ENCODE results near the gene RNF115. TPM values are rescaled to one million over a fixed set of nuclear protein-coding genes. Genes with fewer than 3 reads are reported as not detected.

Gene RNF115
- total and polyA plus RNA-seq, 4 donors, result 3.2 to 10.0 (median 7.6) TPM

DNA sequence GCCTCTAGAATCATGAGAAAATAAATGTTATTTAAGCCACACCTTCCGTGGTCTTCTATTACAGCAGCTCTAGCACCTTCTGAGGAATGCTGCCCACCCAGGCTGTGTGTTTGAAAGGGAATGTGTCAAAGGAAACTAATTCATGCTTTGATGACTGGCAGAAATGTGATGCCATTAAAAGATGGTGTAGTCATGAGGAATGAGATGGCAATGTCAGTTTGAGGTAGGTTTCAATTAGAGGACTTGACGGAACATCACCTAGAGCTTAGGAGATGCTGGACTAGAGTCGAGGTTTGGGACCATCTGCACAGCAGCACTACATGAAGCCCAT is 127.3 kb downstream of the RNF115 start:
- H3K4me1 ChIP-seq (ENCODE audit: control insufficient read depth in 4 of 4, insufficient read depth in 4 of 4, low read length in 3 of 4), result peaks cover under 1 to 9% (median 6%) of the 10 kb centered on the region in 4 donors
- no peaks in the 10 kb centered on the region for H3K36me3 ChIP-seq (ENCODE audit: control insufficient read depth in 4 of 4, insufficient read depth in 3 of 4, low read depth in 1 of 4, low read length in 3 of 4)
- no peak for TF ChIP-seq REST (IDR thresholded peaks at IDR 0.05)
- no peak for TF ChIP-seq TAF1 (conservative IDR thresholded peaks at IDR 0.05)
- no peak for TF ChIP-seq HNF4G (IDR thresholded peaks at IDR 0.05)
- TF ChIP-seq FOXA1 (IDR thresholded peaks at IDR 0.05), result no peak
- no peak for TF ChIP-seq JUND (IDR thresholded peaks at IDR 0.05)
- no peak for TF ChIP-seq RAD21 (IDR thresholded peaks at IDR 0.05)
- no peak for TF ChIP-seq ZBTB33 (IDR thresholded peaks at IDR 0.05)
- TF ChIP-seq, protein P1, sequence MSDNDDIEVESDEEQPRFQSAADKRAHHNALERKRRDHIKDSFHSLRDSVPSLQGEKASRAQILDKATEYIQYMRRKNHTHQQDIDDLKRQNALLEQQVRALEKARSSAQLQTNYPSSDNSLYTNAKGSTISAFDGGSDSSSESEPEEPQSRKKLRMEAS (IDR thresholded peaks at IDR 0.05), result no peak
- no peak for TF ChIP-seq NR2F2 (IDR thresholded peaks at IDR 0.05)
- TF ChIP-seq SP1 (IDR thresholded peaks at IDR 0.05), result no peak
- no peak for TF ChIP-seq HNF4A (conservative IDR thresholded peaks at IDR 0.05)
- TF ChIP-seq GABPA (IDR thresholded peaks at IDR 0.05 in 1 of 2, conservative IDR thresholded peaks at IDR 0.05 in 1 of 2), result no peak
- H3K9me3 ChIP-seq (ENCODE audit: control insufficient read depth in 4 of 4, low read length in 3 of 4), result no peaks in the 10 kb centered on the region
- H3K9ac ChIP-seq (ENCODE audit: low read depth in 1 of 2, low read length in 2 of 2), result no peak overlapping the region
- no peaks in the 10 kb centered on the region for H3K27me3 ChIP-seq (ENCODE audit: control insufficient read depth in 4 of 4, insufficient read depth in 4 of 4, low read length in 3 of 4)
- 95% methylated on average over 3 of the region's 3 CpGs for WGBS
- H3K4me3 ChIP-seq (ENCODE audit: low read depth in 1 of 3, low read length in 3 of 3), result no peak overlapping the region
- H3K27ac ChIP-seq (ENCODE audit: low read depth in 1 of 2, low read length in 2 of 2), result no peak overlapping the region
- no peak for DNase-seq (ENCODE audit: low spot score)

DNA sequence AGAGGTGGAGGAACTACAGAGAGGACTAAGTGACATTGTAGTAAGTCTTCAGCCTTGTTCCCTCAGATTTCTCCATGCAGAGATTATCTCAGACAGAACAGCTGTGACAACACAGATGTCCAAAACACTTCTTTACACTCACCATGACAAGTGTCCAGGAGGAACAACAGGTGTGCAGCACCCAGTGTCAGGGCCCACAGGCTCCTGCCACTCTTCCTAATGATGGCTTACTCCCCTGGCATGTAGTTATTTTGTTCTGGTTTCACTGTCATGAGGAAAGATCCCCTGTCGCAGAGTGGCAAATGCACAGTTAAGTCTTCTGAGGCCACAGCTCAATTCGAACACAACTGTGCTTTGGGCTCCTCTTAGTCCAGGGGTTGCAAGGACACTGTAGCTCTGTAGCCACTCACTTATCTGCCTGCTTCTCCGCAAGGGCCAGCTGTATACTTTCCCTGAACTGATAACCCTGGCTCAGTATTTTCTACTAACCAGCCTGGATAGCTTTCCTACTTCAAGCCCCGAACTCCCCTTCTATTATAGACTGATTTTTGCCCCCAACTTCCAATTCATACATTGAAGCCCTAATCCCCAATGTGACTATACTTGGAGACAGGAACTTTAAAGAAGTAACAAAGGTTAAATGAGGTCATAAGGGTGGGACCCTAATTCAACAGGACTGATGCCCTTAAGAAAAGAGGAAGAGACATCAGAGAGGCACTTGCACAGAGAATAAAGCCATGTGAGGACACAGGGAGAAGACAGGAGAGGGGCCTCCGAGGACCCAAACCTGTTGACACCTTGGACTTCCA is 127.9 kb downstream of the RNF115 start:
- WGBS, result 87% methylated on average over 5 of the region's 5 CpGs
- DNase-seq (ENCODE audit: low spot score), result no peak
- Histone ChIP-seq H3K36me3 (ENCODE audit: control insufficient read depth in 4 of 4, insufficient read depth in 3 of 4, low read depth in 1 of 4, low read length in 3 of 4) (no peaks in the 10 kb centered on the region), H3K4me1 (ENCODE audit: control insufficient read depth in 4 of 4, insufficient read depth in 4 of 4, low read length in 3 of 4) (peaks cover 6 to 15% (median 11%) of the 10 kb centered on the region in 4 donors), H3K4me3 (ENCODE audit: low read depth in 1 of 3, low read length in 3 of 3) (no peak overlapping the region), H3K9ac (ENCODE audit: low read depth in 1 of 2, low read length in 2 of 2) (no peak overlapping the region), H3K27ac (ENCODE audit: low read depth in 1 of 2, low read length in 2 of 2) (no peak overlapping the region), H3K9me3 (ENCODE audit: control insufficient read depth in 4 of 4, low read length in 3 of 4) (no peaks in the 10 kb centered on the region), H3K27me3 (ENCODE audit: control insufficient read depth in 4 of 4, insufficient read depth in 4 of 4, low read length in 3 of 4) (no peaks in the 10 kb centered on the region)
- TF ChIP-seq, protein P2, sequence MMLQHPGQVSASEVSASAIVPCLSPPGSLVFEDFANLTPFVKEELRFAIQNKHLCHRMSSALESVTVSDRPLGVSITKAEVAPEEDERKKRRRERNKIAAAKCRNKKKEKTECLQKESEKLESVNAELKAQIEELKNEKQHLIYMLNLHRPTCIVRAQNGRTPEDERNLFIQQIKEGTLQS (IDR thresholded peaks at IDR 0.05), result no peak
- no peak for TF ChIP-seq RXRA (IDR thresholded peaks at IDR 0.05)
- TF ChIP-seq RAD21 (IDR thresholded peaks at IDR 0.05), result no peak
- no peak for TF ChIP-seq HNF4A (conservative IDR thresholded peaks at IDR 0.05)
- no peak for TF ChIP-seq NR2F2 (IDR thresholded peaks at IDR 0.05)
- TF ChIP-seq SP1 (IDR thresholded peaks at IDR 0.05), result no peak
- TF ChIP-seq ZBTB33 (IDR thresholded peaks at IDR 0.05), result no peak
- TF ChIP-seq TAF1 (conservative IDR thresholded peaks at IDR 0.05), result no peak
- no peak for TF ChIP-seq GABPA (IDR thresholded peaks at IDR 0.05 in 1 of 2, conservative IDR thresholded peaks at IDR 0.05 in 1 of 2)
- TF ChIP-seq CTCF (IDR thresholded peaks at IDR 0.05; ENCODE audit: low read depth, low read length, missing input control), result no peak
- TF ChIP-seq HNF4G (IDR thresholded peaks at IDR 0.05), result no peak
- TF ChIP-seq, protein P1 (IDR thresholded peaks at IDR 0.05), result no peak
- TF ChIP-seq JUND (IDR thresholded peaks at IDR 0.05), result no peak
- TF ChIP-seq YY1 (IDR thresholded peaks at IDR 0.05), result no peak
